IPS DF 4.7 (cell line): ENCODE results near the gene ALG1.

Experiments
- DNase-seq: peaks from one replicate; pipeline ENCODE4 v3.0.0-alpha.2; 2013; ENCODE audit warnings: low spot score; ENCODE audit errors: extremely low read depth

ALG1 gene

DNA sequence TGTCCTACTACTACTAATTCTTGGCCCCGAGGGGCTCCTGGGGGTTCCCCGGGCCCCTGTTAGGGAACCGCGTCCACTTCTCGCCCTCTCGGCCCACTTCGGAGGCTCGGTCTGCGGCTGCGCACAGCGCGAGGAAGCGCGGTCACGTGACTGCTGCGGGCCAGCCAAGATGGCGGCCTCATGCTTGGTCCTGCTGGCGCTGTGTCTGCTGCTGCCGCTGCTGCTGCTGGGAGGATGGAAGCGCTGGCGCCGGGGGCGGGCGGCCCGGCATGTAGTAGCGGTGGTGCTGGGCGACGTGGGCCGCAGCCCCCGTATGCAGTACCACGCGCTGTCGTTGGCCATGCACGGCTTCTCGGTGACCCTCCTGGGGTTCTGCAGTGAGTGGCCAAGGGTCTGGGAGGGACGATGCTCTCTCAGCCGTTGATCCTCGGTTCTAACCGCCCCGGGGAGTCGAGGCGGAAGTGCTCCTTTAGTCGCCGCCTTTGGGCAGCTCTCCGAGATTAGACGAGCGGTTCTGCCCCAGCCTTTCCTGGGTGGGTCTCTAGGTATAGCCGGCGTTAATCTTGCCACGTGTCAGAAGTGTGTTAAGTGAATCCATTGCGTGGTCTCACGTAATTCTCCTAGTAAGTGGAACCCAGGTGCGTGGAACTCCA lies at the start of gene ALG1:
Gene ALG1, plus strand, starts transcription at position 163 of the 653 bp plus-strand sequence. Its CDS starts 7 bp downstream, at position 170.
- peak; percentile 69 for DNase-seq

- DNase-seq = no peak
These were observed 49.1 kb upstream of the ALG1 start for GRCh38 chr16:5022521-5022920.

DNA sequence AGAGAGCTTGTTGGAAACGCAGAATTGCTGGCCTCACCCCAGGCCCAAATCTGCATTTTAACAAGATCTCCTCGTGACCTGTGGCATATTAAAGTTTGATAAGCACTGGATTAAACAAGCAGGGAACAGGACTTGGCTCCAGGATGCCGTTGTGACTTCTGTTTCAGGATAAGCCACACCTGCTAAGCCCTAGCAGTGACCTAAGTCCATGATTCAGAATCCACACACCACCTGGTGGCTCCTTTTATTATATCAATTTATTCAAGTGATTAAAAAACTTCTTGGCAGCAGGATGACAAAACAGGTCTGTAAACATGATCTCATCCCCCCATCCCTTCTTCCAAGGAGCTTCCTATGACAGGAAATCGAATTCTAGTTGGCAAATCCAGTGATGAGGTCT lies 47.0 kb upstream of the ALG1 start:
- DNase-seq = no peak

- DNase-seq = no peak
These were observed 46.4 kb upstream of the ALG1 start for GRCh38 chr16:5025171-5025632.

- DNase-seq = no peak
These were observed 45.0 kb upstream of the ALG1 start for GRCh38 chr16:5026664-5027063.

- DNase-seq = no peak
These were observed 44.6 kb upstream of the ALG1 start for GRCh38 chr16:5027086-5027485.

DNA sequence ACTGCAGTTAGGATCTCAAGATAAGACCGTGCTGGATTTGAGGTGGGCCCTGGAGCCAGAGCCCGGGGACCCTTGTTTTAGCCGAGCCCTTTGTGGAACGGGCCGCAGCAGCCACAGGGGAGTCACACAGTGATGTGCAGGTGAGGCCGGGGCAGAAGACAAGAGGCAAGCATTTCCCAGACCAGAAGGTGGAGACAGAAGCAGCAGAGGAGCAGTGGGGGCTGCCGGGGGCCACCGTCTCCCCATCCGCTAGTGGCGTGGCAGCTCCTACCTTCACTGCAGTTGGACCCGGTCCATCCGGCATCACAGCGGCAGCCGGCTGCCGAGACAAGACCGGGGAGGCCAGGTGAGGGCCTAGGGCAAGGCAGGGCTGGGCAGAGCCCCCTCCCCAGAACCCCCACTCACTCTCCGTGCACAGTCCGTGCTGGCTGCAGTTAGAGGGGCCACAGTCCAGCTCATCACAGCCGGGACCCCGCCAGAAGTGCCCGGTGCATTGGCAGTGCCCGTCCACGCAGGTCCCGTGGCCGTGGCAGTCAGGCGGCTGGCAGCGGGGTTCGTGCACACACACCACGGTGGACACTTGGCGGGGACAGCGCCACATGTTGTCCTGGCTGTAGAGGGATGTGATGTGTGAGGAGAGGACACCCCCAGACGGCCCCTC lies 43.9 kb upstream of the ALG1 start:
- no peak for DNase-seq

GRCh38 chr16:5028950-5029475 lies 42.6 kb upstream of the ALG1 start:
- DNase-seq = no peak

DNA sequence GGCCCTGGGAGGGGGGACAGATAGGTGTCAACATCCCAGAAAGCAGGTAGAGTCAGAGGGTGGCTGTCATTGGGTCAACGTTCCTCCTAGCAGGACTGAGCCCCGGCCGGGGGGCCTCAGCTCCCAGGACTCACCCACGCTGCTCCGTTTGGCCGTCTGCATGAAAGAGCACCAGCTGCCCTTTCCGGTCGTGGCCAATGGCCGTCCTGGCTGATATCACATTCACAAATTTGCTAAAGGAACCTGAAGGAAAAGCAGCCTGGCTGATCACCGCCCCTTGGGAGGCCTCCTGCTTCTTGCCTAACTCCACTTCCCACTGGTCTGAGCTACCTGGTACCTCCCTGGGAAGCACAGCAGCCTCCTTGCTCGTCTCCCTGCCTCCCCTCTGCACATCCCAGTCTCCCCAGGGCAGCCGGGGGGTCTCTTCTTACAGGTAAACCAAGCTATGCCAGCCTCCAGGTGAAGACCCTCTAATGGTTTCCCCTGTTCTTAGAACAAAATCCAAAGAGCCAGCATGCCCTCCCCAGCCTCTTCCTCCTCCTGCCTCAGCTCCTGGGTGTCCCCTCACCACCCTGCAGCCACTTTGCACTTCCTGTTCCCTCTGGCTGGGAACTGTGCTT lies 41.3 kb upstream of the ALG1 start:
- DNase-seq = no peak

DNA sequence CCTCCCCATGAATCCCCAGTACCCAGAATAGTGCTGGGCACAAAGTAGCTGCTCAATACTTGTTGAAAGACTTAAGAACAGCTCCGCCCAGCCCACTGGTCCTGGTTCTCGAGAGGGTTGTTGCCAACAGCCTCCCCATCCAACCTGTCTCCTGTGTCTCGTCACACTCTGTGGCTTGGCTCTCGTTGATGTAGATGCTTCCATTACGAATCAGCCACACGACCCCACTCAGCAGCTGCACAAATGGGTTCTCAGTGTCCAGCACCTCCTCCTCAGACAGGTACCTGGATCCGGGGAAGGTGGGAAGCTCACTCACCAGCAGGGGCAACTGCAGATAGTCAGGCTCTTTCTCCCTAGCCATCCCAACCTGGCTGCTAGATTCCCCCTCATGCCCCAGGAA lies 40.0 kb upstream of the ALG1 start:
- DNase-seq = no peak

DNA sequence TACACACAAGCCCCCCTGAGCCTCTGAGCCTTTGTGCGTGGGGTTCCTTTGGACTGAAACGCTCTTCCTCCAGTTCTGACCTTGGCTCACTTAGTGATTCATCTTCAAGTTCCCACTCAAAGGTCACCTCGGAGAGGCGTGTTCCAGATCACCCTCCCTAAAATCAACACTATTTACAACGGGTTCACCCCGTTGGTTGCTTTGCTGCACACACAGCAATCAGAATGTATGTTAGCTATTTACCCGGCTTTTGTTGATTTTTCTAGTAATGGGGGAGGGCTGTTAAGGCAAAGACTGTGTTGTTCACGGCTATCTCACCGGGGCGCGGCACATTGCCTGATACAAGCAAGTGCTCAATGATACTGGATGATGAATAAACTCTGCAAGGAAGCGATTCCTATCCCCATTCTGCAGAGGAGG lies 38.9 kb upstream of the ALG1 start:
- DNase-seq = no peak

DNA sequence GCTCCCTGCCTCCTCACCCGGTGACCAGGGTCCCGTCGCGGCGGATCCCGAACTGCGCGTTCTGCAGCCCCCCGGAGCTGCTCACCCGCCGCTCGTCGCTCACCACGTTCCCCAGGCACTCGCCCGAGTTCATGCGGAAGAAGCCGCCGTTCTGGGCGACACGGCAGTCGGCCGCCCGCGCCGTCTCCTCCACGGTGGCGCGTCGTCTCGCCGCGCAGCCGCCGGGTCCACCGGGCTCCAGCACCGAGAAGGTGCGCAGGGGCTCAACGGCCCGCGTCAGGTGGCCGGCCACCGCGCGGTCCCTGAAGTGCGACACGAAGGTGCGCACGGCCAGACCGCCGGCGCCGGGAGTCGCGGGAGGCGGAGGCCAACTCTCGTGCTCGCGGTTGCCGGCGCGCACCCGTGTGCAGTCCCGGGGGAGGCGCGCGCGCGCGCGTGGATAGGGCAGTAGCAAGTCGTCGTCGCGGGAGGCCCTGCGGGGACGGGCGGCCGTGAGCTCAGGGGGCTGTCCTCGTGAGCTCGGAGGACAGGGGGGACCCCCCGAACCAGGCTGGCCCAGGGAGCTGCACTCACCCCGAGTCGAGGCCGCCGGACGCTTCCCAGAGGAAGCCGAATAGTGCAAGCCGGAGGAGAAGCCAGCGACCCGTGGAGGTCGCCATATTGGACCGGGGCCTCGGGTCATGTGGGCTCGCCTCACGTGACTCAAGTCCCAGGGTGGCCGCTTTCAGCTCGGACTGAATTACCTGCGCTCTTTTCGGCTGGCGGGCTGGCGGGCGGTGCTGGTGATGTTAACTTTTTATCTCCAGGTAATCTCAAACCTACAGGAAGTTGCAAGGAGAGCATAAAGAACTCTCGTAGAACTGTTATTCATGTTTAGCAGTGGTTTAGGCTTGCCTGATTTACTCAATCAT lies 38.1 kb upstream of the ALG1 start, which contains the start of gene NAGPA:
Gene NAGPA, minus strand, starts transcription at position 680 of the 911 bp plus-strand sequence. Its CDS starts 21 bp downstream, at position 659.
- no peak for DNase-seq

DNA sequence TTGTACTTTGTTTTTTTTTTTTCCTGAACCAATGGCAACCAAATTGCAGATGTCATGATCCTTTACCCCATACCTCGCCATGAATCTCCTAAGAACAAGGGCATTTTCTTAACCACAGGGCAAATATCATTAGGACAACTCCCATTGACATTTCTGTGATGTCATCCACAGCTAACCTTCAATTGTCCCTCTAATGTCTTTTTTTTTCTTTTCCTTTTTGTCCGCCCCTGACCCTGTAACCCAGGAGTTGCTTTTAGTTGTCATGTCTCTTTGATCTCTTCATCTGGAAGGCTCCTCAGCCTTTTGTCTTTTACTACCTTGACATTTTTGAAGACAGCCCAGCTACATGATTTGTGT lies 37.5 kb upstream of the ALG1 start:
- DNase-seq = no peak

- no peak for DNase-seq
These were observed 35.8 kb upstream of the ALG1 start for GRCh38 chr16:5035909-5036227.

GRCh38 chr16:5036228-5037156 lies 35.2 kb upstream of the ALG1 start:
- no peak for DNase-seq

GRCh38 chr16:5040451-5040850 lies 31.2 kb upstream of the ALG1 start:
- DNase-seq = no peak

DNA sequence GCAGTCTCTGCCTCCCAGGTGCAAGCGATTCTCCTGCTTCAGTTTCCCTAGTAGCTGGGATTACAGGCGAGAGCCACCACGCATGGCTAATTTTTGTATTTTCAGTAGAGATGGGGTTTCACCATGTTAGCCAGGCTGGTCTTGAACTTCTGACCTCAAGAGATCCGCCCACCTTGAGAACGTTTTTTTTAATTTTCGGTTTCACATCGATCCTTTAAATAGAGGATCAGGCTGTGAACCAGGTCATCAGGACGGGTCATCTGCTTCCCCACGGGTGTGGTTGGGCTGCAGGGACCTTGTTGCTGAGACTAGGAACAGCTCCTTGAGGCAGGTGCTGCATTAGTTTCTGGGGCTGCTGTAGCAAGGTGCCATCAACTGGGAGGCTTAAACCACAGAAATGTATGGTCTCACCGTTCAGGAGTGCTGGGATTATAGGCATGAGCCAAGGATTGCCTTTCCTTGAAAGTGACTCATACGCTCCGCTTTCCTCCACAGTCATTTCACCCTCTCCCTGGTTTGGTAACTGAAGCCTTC lies 30.0 kb upstream of the ALG1 start:
- DNase-seq = no peak

DNA sequence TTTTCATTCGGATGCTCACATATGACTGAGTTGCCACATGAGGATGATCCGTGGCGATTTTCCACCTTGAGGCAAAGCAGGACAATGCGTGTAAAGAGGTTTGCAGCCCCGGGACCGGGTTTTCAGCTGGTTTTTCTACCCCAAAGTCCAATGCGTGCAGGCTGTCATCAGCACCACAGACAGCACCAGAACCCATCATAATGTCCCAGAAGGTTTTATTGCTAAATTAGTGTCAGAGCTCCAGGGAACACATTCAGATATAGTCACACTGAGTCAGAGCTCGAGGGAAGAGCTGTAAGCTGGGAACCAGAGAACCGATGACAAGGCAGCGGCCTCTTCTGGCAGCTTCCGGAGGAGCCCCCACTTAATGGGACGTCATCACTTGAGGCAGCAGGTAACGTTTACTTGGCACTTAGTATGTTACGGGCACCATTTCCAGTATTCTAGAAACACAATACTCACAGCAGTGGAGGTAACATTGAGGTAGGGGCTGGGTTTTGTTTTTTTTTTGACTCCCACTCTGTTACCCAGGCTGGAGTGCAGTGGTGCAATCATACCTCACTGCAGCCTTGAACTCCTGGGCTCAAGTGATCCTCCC lies 29.0 kb upstream of the ALG1 start:
- no peak for DNase-seq

DNA sequence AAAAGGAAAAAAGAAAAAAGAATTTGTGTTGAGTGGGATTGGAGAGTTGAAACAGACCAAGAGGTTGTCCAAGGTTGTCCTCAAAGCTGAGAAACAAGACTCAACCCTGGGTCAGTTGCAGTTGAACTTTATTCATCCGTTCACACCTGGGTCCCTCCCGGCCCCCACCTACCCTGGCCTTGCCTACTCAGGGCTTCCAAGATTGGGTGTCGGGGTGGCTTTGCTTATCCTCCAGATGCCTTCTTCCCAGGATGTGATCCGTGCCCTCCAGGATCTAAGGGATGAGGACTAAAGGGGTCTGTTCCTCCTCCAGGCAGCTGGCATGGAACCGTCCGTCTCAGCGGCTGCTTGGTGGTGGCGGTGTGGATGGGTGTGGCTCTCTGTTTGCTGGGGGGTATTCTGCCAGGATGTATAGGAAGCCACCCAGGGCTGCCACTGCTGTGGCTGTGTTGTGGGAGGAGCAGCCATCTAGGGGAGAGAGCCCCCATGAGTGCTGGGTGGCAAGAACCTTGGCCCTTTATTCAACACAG lies 27.6 kb upstream of the ALG1 start:
- no peak for DNase-seq
